Inflammatory macrophage treated with lipopolysaccharide for 4 hours (primary cell): ENCODE results near the gene ADRA2C.
"Not testable (repeated sequence)": the region's sequence is repeated elsewhere in the genome, so short reads cannot be mapped to it uniquely, and the experiment has no call there.

ENCODE experiments used
- DNase-seq: peaks from one replicate; pipeline ENCODE4 v3.0.0-alpha.2; 2020

The ADRA2C gene

GRCh38 chr4:3800351-3800750, 34.2 kb downstream of the ADRA2C start:
- no peak for DNase-seq

- no peak for DNase-seq
Measured at GRCh38 chr4:3801521-3801920, 35.3 kb downstream of the ADRA2C start.

GRCh38 chr4:3801931-3802550, 35.9 kb downstream of the ADRA2C start:
- DNase-seq, result no peak

DNA sequence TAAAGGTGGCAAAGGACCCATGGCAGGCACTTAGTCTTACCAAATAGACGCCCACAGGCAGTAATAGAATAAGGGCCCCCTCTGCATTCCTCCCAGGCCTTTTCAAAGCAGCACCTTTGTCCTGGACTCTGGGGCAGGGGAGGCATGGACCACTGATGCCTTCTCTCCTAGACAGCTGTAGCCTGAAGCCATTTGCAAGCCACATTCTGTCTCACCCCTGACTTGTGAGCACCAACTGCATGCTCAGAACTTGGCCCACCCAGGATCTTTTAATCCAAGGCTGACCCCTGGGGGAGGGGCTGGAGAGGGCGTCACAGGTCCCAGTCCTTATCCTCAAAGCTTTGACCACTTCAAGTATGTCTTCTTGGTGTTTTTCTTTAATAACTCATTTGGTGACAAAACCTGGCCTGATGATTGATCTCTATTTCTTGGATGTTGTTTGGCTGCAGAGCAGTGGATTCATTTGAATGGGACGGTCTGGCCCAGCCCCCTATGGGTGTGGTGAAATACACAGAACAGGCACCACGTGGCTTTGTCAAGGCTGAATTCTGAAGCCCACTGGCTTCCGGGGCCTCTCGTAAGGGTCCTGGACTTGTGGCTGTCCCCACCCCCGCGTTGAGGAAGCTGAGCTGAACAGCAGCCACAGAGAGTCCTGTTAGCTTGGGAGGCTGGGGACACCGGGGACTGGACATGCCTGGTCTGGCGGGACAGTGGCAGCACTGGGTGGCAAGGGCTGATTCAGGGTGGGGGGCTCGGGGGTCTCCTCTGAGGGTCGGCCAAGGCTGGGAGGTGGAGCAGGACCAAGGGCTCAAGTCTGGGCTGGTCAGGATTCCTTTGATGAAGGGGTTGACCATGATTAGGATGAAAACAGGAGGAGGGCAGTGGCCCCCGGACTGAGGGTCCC, 36.6 kb downstream of the ADRA2C start:
- no peak for DNase-seq

GRCh38 chr4:3803475-3803847, 37.3 kb downstream of the ADRA2C start:
- DNase-seq, result no peak

DNA sequence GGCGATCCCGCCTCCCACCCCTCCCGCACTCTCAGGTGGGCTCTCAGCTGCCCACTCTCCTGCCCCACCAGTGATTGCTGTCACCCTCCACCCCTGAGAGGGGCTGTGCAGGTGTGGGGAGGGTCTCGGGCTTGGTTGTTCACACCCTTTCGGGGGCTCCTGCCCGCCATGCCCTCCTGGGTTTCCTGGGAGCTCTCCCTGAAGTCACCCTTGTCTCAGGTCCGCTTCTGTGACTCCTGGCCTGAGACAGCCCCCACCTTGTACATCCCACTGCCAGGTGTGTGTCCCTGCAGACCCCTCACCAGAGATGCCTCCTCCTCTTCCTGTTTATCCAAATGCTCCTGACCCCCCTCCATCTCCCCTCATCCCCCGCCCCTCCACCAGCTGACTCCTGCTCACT, 37.8 kb downstream of the ADRA2C start:
- no peak for DNase-seq

DNA sequence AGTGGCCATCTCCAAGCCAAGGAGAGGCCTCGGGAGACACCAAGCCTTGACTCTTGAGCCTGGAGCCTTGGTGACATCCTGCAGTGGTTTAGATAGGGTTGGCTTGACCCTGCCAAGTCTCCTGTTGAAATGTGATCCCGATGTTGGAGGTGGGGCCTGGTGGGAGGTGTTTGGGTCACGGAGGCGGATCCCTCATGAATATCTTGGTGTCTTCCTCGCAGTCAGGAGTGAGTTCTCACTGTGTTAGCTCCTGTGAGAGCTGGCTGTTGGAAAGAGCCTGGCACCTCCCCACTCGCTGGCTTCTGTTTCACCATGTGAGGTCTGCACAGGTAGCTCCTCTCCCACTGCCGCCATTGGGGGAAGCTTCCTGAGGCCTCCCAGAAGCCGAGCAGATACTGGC, 38.8 kb downstream of the ADRA2C start:
- no peak for DNase-seq

DNA sequence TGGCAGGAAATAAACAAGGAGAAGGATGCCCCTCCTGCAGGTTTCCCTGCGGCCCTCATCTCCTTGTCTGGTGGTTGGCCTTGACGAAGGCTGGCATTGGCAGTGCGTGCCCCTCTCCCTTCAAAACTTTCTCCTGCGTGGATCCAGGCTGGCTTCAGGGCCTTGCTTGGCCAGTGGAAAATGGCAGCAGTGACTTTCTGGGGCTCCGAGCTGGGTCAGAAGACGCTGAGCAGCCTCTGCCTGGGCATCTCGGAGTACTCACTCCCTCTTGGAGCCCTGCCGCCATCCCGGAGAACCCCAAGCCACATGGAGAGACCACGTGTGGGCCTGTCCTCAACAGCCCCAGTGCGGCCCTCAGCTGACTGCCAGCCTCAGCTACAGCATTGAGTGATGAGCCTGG, 39.5 kb downstream of the ADRA2C start:
- DNase-seq, result no peak

DNA sequence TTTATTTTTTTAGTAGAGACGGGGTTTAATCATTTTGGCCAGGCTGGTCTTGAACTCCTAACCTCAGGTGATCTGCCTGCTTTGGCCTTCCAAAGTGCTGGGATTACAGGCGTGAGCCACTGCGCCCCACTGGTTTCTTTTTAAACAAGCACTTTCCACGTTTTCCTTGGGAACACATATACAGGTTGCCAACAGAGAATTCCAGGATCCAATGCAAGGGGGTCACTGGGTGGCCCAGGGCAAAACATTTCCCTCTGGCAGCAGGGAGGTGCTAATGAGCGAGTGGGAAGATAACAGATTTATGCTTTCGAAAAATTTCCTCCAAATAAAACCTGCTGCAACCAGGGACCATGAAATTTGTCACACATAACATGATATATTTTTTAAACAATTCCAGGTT, 41.1 kb downstream of the ADRA2C start:
- DNase-seq, result no peak

GRCh38 chr4:3807822-3808496, 41.8 kb downstream of the ADRA2C start:
- DNase-seq, result no peak

- no peak for DNase-seq
Measured at GRCh38 chr4:3808597-3808996, 42.4 kb downstream of the ADRA2C start.

- DNase-seq, result no peak
Measured at GRCh38 chr4:3809028-3809427, 42.8 kb downstream of the ADRA2C start.

DNA sequence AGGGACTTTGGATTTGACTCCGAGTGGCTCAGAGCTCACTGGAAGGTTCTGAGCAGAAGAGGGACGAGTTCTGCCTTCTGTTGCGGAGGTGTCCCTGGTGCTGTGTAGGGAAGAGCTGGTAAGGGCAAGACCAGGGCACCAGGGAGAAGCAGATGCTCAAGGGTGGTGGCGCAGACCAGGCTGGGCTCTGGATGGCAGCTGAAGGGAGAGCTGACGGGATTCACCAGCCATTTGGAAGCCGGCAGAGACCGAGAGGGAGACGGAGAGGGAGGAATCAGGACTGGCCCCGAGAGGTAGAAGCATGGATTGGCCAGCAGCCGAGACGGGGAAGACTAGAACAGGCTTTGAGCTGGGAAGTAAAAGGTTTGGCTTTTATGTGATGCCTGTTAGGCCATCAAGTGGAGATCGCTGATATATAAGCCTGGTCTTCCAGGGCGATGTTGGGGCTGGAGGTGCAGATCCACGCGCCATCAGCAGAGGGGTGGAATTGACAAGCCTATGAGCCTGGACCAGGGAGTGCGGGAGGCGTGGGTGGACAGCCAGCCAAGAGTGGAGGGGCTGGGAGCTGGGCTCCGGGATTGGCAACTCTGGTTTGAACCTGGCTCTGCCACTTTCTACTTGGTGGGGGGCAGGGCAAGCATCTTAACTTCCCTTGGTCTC, 43.4 kb downstream of the ADRA2C start:
- DNase-seq, result no peak

GRCh38 chr4:3810111-3810680, 44.0 kb downstream of the ADRA2C start:
- no peak for DNase-seq

DNA sequence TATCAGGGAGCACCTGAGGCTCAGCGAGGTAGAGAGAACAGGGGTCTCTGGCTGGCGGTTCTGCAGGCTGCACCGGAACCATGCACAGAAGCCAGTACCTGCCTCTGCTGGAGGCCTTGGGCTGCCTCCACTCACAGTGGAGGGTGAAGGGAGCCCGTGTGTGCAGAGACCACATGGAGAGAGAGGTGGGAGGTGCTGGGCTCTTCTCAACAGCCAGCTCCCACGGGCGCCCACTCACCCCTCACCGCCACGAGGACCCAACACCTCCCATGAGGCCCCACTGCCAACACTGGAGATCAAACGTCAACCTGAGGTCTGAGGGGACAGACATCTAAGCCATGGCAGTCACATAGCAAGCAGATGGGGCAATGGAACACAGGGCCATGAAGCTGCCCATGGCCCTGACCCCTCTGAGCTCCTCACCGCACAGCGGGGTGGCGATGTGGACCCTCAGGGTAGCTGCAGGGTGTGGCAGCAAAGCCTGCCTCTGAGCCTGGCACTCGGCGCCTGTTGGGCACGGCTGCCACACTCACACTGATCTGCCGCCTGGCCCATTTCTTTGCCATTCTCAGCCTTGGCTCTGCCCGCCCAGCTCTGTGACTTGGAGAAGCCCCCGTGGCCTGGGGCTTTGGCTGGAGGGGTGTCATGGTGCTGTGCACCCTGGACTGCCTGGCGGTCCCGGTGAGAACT, 44.8 kb downstream of the ADRA2C start:
- no peak for DNase-seq

- DNase-seq, result no peak
Measured at GRCh38 chr4:3811621-3812020, 45.4 kb downstream of the ADRA2C start.

GRCh38 chr4:3812211-3812934, 46.2 kb downstream of the ADRA2C start:
- no peak for DNase-seq

GRCh38 chr4:3813151-3814052, 47.2 kb downstream of the ADRA2C start:
- no peak for DNase-seq

GRCh38 chr4:3814053-3814570, 47.9 kb downstream of the ADRA2C start:
- no peak for DNase-seq

DNA sequence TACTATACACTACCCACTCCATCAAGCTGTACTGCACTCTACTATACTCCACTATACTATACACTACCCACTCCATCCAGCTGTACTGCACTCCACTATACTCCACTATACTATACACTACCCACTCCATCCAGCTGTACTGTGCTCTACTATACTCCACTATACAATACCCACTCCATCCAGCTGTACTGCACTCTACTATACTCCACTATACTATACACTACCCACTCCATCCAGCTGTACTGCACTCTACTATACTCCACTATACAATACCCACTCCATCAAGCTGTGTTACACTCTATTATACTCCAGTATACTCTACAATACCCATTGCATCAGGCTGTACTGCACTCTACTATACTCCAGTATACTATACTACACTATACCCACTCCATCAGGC, 48.7 kb downstream of the ADRA2C start:
- DNase-seq, result not testable (repeated sequence)
